GM12878 (cell line): Measurements from ENCODE around the gene RREB1. TPM values are rescaled to one million over a fixed set of nuclear protein-coding genes. Genes with fewer than 3 reads are reported as not detected.
A peak's percentile ranks its signal among the peaks of the same experiment; 100 is the strongest.

ENCODE experiments used
- BCLAF1 ChIP-seq: fragments of 450-650 bp; IDR thresholded peaks from 2 replicates; pipeline ENCODE4 v1.6.1; 2017; ENCODE audit warnings: antibody characterized with exemption, mild to moderate bottlenecking, moderate library complexity
- BHLHE40 ChIP-seq, 2 experiments: fragments of 450-650 bp in 1 of 2; IDR thresholded peaks; 2 replicates each; pipeline ENCODE4 v1.6.1; 2011 to 2017; ENCODE audit warnings: low read depth in 2 of 2, borderline replicate concordance in 1 of 2, improper control_type of control experiment in 1 of 2, low read length in 1 of 2, mild to moderate bottlenecking in 1 of 2
- CEBPZ ChIP-seq: fragments of 150-350 bp; IDR thresholded peaks from 2 replicates; pipeline ENCODE4 v1.6.1; 2016; ENCODE audit warnings: low read depth, low read length
- E2F8 ChIP-seq: fragments of 450-650 bp; IDR thresholded peaks from 2 replicates; pipeline ENCODE4 v1.6.1; 2018; ENCODE audit warnings: mild to moderate bottlenecking, low read depth, moderate library complexity; ENCODE audit not compliant: partially characterized antibody
- ETV6 ChIP-seq, 2 experiments: fragments of 450-650 bp in 1 of 2; IDR thresholded peaks in 1 of 2; conservative IDR thresholded peaks in 1 of 2; 2 replicates each; pipeline ENCODE4 v1.6.1; 2014; ENCODE audit warnings: antibody characterized with exemption in 1 of 2, borderline replicate concordance in 1 of 2, low read depth in 1 of 2, mild to moderate bottlenecking in 1 of 2, moderate library complexity in 1 of 2
- MLLT1 ChIP-seq: fragments of 450-650 bp; IDR thresholded peaks from 2 replicates; pipeline ENCODE4 v1.6.1; 2016; ENCODE audit warnings: mild to moderate bottlenecking
- RELB ChIP-seq: fragments of 450-650 bp; IDR thresholded peaks from 2 replicates; pipeline ENCODE4 v1.6.1; 2017; ENCODE audit warnings: low read depth, mild to moderate bottlenecking, moderate library complexity
- RFX5 ChIP-seq: IDR thresholded peaks from 2 replicates; pipeline ENCODE4 v1.6.1; 2011; ENCODE audit warnings: low read depth, low read length, improper control_type of control experiment
- SPI1 ChIP-seq: IDR thresholded peaks from 2 replicates; pipeline ENCODE4 v1.6.1; 2011; ENCODE audit warnings: low read depth, mild to moderate bottlenecking, low read length, moderate library complexity, borderline replicate concordance; ENCODE audit not compliant: insufficient read depth
- TCF7 ChIP-seq: IDR thresholded peaks from 2 replicates; pipeline ENCODE4 v1.6.1; 2014; ENCODE audit warnings: antibody characterized with exemption, borderline replicate concordance
- ZZZ3 ChIP-seq: IDR thresholded peaks from 2 replicates; pipeline ENCODE4 v1.6.1; 2011; ENCODE audit warnings: low read depth; ENCODE audit not compliant: control insufficient read depth, insufficient read length
- polyA plus RNA-seq, 11 experiments: library from polyadenylated mRNA; depleted of rRNA in 4 of 11; unstranded in 6 of 11; stranded (reverse) in 5 of 11; fragments of >200 nt; fragmentation: Nextera tagmentation in 4 of 11; fragmentation: Illumina TruSeq in 1 of 11; extraction: Ambion mirVana in 4 of 11; extraction: Trizol in 1 of 11; gene quantifications; 1 replicate in 1 of 11; 2 replicates in 10 of 11; pipeline versions ENCODE4 v1.2.1 to v1.2.3, GENCODE V29; 2011 to 2016; ENCODE audit warnings: inconsistent platforms in 2 of 11, missing spikeins in 2 of 11, low read depth in 1 of 11
- total RNA-seq, 4 experiments: library from RNA; depleted of rRNA in 3 of 4; stranded (reverse); fragments of >200 nt in 3 of 4; fragmentation: Illumina TruSeq in 1 of 4; extraction: Trizol in 1 of 4; gene quantifications; 2 replicates each; pipeline versions ENCODE4 v1.2.1 to v1.2.3, GENCODE V29; 2013 to 2021

RREB1 gene
- total and polyA plus RNA-seq, 10 of the 15 experiments (the other 5 are each of a cell fraction or from before 2014, with no cell fraction given): 1.9 to 30.3 (median 8.6) TPM

- no peak for TF ChIP-seq TCF7
- peak in 1 of 2 experiments; percentile 84; a peak in 2 of 4 replicates for TF ChIP-seq ETV6 (conservative IDR thresholded peaks at IDR 0.05 in 1 of 2, IDR thresholded peaks at IDR 0.05 in 1 of 2; ENCODE audit: borderline replicate concordance in 1 of 2, low read depth in 1 of 2)
- TF ChIP-seq E2F8: no peak
- no peak for TF ChIP-seq RFX5
- TF ChIP-seq SPI1: peak; percentile 91
- no peak for TF ChIP-seq BCLAF1
- no peak for TF ChIP-seq MLLT1
- TF ChIP-seq BHLHE40 (IDR thresholded peaks at IDR 0.05; ENCODE audit: borderline replicate concordance in 1 of 2, low read depth in 2 of 2, low read length in 1 of 2): peak; percentile 73 to 79
- no peak for TF ChIP-seq ZZZ3
- peak; percentile 90 for TF ChIP-seq RELB
- TF ChIP-seq CEBPZ: no peak
Measured at GRCh38 chr6:7201732-7202541, 94.2 kb downstream of the RREB1 start (continued).
